Activated T-helper 9 cell treated with anti-CD3 and anti-CD28 coated beads, Interleukin-2, amount 50 U/mL, for 16 hours (primary cell): Measurements from ENCODE around the gene H6PD.
A peak's percentile ranks its signal among the peaks of the same experiment; 100 is the strongest.

ENCODE experiments used
- DNase-seq: peaks from one replicate; pipeline ENCODE4 v3.0.0-alpha.2; 2020; ENCODE audit warnings: low read depth

H6PD gene

DNA sequence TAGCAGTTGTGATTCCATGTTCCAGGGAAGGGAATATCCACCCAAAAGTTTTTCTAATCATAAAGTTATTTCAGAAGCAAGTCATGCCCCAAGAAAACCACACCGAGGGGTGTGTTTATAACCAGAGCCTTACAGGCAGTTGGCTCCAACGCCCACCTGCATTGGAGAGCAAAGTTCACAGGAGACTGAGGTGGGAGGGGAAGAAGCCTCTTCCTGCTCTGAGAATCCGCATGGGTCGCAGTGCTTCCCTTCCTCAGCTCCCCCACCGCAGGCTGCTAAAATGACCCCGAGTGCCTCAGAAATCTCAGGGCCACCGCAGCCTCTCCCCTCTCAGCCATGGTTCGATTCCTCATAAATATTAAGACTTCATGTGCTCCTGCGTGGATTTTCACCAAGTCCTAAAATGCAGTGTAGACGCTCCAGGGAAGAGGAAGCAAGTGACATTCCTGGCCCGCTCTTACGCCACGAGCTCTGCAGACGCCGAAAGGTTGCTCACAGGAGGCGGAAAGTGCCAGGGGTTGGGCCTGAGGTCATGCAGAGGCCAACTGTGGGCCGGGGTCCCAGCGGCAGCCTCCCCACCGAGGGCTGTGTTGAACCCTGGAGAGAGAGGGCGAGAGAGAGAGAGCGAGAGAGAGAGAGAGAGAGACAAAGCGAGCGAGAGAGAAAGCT, 44.7 kb downstream of the H6PD start:
- no peak for DNase-seq

DNA sequence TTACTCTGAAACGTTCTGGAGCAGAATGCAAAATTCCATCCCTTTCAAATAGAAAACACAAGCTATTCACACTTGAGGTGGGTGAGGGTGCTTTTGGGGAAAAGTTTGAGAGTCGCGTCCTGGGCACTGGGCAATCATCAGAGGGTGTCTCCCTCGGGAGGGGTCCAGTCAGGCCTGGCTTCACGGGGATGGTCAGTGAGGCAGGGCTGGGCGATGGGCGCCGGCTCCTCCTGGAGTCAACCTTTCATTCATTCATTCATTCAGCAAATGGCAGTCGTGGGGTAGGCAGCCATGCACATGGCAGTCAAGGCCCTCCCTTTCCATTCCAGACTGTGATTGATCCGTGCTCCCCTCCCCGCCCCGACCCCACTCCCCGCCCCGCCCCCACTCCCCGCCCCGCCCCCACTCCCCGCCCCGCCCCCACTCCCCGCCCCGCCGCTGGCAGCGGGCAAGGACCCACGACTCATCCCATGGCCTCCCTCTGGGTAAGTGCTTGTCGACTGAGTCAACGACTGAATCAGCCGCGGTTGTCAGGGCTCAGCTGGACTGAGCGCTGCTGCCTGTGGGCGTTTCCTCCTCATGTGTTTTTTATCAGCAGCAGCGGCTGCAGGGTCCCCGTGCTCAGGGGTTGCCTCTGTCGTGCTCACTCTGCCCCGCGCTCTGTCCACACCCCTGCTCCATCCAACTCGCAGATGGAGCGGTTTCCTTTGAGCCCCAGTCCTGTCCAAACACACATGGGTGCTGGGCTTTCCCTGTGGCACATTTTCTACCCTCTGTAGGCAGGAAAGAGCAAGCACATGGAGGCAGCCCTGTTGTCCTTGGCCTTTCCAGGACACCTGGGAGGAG, 45.7 kb downstream of the H6PD start:
- peak; percentile 46 for DNase-seq

DNA sequence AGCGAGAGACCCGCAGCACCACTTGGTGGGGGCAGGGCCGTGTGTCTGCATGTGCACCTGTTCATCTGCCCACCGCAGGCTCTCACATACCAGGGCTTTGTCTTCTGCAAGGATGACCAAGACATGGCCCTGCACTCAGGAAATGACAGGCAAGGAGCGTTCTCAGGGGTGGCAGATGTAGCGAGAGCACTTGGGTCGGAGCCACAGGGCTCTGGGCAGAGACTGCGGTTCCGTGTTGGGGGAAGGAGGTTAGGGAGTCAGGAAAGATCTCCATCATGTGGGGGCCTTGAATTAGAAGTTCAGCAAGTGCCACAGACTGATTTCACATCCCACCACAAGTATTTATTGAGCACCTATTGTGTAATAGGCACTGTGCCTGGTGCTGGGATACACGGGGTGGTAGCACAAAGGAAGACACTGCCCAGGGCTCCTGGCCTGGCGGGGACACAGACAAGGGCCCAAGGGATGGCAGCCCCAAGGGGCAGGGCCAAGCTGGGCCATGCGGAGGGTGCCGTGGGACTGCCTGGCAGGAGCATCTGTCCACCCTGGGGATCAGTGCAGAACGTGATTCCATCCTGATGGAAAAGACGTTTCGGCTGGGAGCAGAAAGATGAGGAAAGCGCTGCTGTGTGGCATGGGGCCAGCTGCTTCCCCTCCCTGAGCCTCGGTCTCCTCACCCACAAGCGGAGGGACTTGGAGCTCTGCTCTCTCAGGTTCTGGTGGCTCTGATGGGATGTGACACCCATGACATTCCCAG, 46.7 kb downstream of the H6PD start:
- no peak for DNase-seq

DNA sequence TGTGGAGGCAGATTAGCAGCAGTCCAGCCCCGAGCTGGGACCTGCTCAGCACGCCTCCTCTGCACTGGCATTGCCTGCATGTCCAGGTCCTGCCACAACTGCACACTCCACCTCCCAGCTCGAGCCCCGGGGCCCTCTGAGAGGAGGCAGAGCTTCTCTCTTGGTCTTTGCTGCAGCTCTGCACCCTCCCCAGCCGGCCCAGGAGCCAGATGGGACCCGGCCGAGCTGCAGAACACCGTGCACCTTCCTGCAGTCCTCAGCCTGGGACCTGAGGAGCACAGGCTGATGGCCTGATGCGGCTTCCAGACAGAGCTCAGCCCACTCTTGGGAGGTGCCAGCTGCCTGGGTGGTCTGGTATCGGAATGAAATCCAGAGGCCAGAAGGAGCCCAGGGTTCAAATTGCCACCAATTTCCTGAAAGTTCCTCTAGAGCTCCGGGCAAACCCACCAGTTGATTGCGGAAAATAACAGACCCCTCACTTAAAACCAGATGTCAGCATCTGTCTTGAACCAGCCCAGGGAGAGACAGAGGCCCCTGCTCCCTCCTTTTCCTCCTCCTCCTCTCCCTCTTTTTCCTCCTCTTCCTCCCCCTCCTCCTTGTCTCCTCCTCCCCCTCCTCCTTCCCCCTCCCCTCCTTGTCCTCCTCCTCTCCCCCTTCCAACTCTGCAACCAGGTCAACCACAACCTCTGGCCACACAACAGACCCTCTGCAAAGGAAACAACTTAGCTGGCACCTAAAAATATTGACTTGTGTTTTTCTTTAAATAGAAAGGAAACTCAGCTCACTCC, 47.5 kb downstream of the H6PD start:
- DNase-seq: no peak

DNA sequence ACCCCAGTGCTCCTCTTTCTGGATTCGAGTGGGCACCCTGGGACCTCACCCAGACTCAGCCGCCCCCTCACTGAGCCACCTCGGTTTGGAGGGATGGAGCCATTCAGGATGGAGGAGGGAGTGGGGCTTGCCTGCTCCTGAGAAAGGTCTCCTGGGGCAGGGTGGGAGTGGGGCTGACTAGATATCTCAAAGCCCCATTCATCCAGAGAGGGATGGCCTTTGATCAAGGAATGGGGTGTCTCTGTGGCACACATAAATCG, 48.1 kb downstream of the H6PD start:
- no peak for DNase-seq

DNA sequence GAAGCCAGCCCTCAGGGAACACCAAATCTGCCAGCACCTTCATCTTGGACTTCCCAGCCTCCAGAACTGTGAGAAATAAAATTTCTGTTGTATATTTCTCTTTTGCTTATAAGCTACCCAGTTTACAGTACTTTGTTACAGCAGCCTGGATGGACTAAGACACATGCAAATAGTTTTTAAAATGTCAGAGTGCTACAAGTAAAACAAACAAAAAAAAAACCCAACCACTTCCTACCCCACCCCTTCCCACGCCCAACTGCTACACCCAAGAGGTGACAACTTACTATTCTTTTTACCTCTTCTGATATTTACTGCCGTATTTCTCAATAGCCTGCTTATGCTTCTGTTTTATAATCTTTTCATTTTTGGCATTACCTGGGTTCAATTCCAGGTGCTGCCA, 49.5 kb downstream of the H6PD start:
- no peak for DNase-seq

DNA sequence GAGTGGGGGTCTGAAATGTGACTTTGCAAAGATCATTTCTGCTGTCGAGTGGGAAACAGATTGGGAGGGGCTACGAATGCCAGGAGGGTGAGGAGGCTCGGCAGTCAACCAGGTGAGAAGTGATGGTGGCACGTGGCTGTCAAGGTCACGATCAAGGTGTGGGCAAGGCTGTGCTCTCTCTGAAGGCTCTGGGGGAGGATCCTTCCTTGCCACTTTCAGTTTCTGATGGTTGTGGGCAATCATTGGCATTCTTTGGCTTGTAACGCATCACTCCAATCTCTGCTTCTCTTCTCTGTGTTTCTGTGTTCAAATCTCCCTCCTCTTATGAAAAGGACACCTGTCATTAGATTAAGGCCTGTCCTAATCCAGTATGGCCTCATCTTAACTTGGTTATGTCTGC, 52.0 kb downstream of the H6PD start:
- DNase-seq: no peak

DNA sequence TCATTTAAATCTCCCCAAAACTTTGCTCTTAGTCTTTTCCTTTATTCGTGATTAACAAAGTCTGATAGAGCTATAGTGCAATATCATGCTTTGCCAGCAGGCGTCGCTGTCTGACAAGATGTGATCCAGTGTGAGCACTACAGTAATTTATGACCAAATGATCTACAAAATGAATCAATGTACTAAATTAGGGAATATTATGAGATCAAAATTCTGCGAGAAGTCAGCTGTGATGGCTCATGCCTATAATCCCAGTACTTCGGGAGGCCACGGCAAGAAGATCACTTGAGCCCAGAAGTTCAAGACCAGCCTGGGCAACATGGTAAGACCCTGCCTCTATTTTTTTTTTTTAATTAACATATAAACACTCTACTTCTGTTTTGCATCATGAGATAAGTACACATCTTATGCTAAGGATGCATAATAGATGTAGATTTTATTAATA, 54.5 kb downstream of the H6PD start:
- peak; percentile 75 for DNase-seq

DNA sequence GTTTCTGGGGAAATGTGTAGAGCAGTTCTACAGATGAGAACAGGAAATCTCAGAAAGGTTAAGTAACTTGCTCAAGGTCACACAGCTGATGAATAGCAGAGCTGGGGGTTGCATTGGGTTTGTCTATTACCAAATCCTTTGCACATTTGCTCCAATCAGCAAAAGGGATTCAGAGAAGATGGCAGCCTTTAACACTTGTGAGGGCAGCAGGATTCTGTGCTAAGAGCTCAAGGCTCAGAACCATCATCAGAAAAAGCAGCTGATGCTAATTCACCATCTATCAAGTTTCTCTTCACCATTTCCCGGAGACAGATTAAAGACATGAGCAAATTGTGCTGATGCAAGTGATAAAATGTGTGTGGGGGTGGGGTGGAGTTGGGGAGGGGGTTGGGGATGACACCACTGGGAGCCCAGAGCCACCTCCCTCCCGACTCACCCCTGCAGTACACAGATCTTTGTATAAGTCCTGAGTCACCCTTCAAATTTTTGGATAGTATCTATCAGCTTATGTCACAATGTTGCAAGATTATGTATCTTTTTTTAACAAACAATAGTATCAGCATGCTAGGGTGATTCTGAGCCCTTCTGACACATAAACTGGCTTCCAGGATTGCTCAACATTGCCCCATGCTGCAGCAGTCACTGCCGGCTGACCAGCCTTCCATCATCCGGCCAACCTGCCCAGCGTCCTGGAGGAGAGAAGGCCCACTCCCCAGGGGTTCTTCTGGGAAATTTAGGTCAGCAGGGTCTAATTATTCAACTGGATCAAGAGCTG, 55.3 kb downstream of the H6PD start:
- no peak for DNase-seq

DNA sequence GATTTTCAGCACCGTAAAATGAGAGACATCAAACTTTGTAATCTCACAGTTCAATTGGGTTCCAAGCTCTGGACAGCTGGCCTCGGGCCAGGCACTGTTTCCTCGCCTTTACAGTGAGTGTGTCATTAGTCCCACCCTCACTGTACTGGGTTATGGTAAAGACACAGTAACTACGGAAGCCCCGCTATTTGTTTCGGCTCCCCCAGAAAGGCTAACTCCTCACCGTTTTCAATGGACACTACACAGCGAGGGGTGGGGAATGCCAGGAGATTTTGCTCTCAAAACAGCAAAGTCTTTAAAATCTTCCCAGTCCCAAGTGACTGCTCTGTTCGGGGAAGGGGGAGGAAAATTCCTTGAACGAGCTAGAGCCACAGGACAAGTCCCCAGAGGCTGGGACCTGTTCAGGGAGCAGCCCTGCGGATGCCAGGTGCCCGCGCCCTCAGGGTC, 57.4 kb downstream of the H6PD start:
- no peak for DNase-seq

DNA sequence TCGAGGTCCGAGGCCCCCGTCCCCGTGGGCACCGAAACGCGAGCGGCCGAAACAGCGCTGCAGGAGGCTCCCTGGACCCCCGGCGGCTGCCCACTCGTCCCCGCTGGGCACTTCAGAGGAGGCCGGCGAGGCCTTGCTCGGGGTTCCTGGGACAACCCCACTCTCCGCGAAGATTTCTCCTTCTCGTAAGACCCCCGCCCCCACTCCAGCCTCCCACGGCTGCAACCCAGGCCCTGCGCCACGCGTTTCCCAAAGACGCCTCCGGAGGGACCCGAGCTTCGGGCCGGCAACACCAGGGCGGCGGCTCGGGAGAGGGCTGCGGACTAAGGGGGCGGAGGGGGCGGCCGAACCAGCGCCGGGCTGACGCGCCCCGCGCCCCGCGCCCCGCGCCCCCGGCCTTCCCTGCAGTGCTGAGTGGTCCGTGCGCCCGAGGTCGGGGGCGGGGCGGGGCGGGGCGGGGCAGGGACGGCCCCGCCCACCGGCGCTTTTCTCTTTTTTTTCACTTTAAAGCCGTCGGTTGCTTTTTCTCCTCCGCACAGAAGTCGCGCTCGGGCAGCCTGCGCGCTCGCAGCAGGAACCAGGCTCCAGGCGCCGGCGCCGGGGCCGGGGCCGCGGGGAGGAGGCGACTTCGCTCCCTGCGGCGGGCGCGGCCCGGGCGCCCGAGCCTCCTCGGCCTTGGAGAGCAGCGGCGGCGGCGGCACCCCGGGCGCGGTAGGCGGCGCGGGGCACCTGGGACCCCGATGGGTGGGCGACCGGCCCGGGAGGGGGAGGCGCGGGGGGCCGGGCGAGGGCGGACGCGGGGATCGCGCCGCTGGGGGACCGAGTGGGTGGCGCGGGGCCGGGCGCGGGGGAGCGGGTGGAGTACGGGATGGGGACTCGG, 58.0 kb downstream of the H6PD start, which contains the start of gene SPSB1:
SPSB1 (plus strand) TSS at position 534 of the 880 bp plus-strand sequence. CDS start 62,998 bp downstream, outside the sequence.
- peak; percentile 52 for DNase-seq

DNA sequence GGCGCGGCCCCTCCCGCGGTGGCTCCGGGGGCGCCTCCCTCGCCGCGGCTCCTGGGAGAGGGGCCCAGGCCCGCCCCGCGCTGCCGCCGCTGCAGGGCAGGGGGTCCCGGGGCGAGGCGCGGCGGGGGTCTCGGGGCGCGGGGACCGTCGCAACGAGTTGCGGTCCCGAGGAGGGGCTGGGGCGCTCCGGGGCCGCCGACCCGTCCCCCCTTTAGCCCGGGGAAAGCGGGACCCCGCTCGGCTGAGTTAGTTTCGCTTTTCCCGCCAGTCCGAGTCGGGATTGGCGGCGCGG, 58.6 kb downstream of the H6PD start:
- no peak for DNase-seq

DNA sequence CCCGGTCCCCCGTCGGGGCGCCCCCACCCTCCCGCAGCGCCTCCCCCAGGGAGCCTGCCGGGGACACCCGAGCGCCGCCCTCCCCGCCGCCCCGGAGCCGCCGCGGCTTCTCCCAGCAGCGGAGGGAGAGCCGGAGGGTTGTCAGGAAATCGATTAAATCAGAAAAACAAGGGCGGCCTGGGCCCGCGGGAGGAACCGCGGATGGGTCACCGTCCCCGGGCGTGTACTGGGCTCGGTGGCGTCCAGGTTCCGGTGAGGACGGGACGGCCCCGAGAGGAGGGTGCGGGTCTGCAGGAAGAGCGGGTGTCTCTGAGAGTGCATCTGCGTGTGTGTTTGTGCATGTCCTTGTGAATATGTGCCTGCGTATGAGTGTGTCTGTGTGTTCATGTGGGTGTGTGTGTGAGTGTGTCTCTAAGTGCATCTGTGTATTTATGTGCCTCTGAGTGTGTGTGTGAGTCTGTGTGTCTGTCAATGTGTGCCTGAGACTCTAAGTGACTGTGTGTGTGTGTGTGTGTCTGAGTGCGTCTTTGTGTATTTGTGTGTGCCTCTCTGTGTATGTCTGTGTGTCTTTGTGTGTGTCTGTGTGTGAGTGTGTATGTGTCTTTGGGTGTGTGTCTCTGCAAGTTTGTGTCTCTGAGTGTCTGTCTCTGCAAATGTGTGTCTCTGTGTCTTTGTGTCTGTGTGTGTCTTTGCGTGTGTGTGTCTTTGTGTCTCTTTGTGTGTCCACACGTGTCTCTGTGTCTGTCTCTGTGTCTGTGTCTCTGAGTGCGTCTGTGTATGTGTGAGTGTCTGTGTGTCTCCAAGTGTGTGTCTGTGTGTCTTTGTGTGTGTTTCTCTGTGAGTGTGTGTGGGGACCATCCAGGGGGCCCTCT, 59.2 kb downstream of the H6PD start:
- DNase-seq: no peak

DNA sequence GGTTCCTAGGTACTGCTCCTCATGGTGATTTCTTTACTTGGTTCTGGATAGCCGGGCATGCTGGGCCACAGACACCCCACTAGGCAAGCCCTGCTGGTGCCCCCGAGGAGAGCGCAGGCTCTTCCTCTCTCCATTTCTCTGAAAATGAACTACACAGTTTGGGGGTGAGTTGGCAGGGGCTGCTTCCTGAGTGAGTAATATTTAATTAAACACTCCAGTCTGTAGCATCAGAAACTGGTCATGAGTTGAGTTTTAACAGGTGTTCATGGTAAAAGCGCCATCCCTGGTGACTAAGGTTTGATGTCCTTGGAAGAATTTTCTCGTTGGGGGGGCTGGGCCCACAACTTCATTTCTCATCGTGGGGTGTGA, 59.8 kb downstream of the H6PD start:
- DNase-seq: no peak

DNA sequence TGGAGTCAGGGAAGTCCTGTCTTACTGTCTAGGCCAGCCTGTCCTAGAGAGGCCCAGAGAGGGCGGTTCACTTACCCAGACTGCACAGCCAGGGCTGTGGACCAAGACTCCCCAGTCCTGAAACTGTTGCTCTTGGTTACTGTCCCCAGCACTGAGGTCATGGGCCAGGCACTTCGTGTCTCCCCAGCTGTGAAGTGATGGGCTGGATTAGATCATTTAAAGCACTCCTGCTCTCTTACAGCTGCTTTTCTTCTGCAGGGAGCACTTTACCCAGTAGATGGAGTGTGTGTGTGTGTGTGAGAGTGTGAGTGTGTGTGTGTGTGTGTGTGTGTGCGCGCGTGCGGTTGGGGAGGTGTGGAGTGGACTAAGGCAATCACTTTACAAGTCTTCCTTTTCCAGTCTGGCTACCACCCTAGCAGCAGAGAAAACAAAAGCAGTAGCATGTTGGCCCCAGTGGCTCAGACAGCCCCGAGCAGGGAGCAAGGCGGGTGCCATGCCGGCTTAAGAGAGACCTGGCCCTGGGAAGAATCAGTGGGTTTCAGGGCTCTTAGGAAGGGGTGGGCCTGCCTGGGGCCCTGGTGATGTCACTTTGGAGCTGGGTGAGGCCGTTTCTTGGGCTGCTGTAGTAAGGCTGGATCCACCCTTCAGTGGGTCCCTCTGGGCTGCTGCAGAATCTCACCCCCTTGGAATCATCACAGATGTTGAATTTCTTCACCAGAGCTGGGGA, 60.5 kb downstream of the H6PD start:
- no peak for DNase-seq

DNA sequence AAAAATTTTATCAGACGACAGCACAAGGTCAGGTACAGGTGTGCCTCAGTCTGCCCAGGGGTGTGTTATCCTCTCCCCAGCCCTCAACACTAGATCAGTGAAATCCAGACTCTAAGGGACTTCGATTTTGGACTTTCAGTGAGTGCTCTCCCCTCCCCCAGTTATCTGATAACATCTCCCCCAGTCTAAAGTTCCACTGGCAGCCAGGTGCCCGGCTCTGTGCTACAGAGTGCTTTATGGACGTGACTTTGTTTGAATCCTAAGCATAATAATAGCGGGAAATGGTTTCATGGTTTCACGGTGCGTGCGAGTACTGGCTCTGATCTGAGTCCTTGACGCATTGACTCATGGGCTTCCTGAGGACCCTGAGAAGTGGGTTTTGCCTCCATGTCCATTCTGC, 61.3 kb downstream of the H6PD start:
- DNase-seq: no peak

DNA sequence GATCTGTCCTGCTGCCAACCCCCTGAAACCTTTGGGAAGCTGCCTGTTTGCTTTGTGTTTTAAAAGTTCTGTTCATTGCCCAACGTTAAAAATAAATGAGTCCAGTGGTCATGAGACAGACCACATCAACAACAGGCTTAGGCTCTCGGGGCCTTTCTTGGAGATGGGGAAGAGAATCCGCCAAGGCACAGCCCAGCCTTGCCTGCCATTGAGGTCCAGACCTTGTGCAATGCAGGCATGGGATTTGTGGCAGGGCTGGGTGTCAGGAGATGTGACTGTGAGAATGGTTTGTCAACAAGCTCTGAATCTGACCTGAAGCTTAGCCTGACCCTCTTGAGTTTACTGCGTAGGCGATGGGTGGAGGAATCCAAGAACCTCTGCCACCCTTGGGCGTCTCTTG, 62.3 kb downstream of the H6PD start:
- DNase-seq: no peak

DNA sequence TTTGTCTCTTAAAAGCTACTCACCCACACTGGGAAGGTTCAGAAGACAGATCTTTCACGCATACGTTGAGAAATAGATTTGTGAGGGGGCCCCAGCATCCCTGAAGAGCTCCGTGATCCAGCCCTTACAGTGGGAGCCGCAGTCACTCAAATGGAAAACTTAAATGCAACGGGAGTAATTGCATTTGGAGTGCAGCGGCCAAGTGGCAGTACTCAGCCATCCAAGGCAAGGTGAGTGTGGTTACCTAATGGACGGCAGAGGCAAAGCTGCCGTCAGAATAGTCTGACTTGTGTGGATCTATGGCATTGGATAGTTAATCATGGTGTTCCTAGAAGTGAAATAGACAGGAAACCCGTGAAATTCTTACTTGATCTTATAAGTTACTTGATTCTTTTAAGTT, 63.3 kb downstream of the H6PD start:
- no peak for DNase-seq

DNA sequence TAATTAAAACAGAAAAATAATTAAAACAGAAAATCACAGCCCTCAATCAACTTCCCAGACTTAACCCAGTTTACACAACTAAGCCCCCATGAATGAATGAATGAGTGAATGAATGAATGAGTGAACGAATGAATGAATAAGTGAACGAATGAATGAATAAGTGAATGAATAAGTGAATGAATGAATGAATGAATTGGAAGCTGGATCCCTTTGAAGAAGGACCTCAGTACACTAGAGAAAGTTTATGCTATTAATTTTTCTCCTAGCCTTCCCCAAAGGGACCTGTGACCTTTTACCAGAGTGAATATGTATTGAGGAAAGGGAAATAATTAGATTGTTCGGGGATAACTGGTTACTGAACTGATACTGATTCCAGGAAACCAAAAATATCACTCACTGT, 63.7 kb downstream of the H6PD start:
- DNase-seq: no peak
